Endodermal cell (in vitro differentiated cells): ENCODE data around the gene RUNX2. TPM values are rescaled to one million over a fixed set of nuclear protein-coding genes. Genes with fewer than 3 reads are reported as not detected.

ENCODE experiments used
- DNase-seq: peaks from one replicate; pipeline ENCODE4 v3.0.0-alpha.2; 2017
- H3K27ac ChIP-seq: 2 replicates; pipeline ENCODE4 v1.5.1; 2013; ENCODE audit warnings: mild to moderate bottlenecking, low read depth, low read length, moderate library complexity
- H3K27me3 ChIP-seq: 2 replicates; pipeline ENCODE4 v1.6.1; 2013; ENCODE audit warnings: mild to moderate bottlenecking, low read length, moderate library complexity; ENCODE audit not compliant: insufficient read depth, control insufficient read depth, poor library complexity, severe bottlenecking
- H3K36me3 ChIP-seq: 2 replicates; pipeline ENCODE4 v1.7.0; 2013; ENCODE audit warnings: mild to moderate bottlenecking, low read length, moderate library complexity; ENCODE audit not compliant: control insufficient read depth, insufficient read depth
- H3K4me1 ChIP-seq: one replicate; pipeline ENCODE4 v1.7.0; 2013; ENCODE audit warnings: low read length; ENCODE audit not compliant: control insufficient read depth, insufficient read depth
- H3K4me3 ChIP-seq: 2 replicates; pipeline ENCODE4 v1.5.1; 2013; ENCODE audit warnings: mild to moderate bottlenecking, low read length, moderate library complexity
- H3K9ac ChIP-seq: 2 replicates; pipeline ENCODE4 v1.6.1; 2013; ENCODE audit warnings: mild to moderate bottlenecking, low read length, moderate library complexity; ENCODE audit not compliant: poor library complexity, severe bottlenecking; ENCODE audit errors: extremely low read depth
- H3K9me3 ChIP-seq: 2 replicates; pipeline ENCODE4 v1.6.1; 2013; ENCODE audit warnings: mild to moderate bottlenecking, low read length, moderate library complexity; ENCODE audit not compliant: control insufficient read depth
- H3K27ac Mint-ChIP-seq: 2 replicates; pipeline ENCODE4 v1.8.0; 2020; ENCODE audit warnings: mixed read lengths
- H3K27me3 Mint-ChIP-seq: 2 replicates; pipeline ENCODE4 v1.8.0; 2021; ENCODE audit warnings: mild to moderate bottlenecking, mixed read lengths; ENCODE audit not compliant: insufficient read depth
- H3K36me3 Mint-ChIP-seq: 2 replicates; pipeline ENCODE4 v1.8.0; 2020; ENCODE audit warnings: low read depth, mixed read lengths
- H3K4me1 Mint-ChIP-seq: 2 replicates; pipeline ENCODE4 v1.8.0; 2020; ENCODE audit warnings: mixed read lengths
- H3K4me3 Mint-ChIP-seq: 2 replicates; pipeline ENCODE4 v1.8.0; 2020; ENCODE audit warnings: mild to moderate bottlenecking, moderate library complexity, mixed read lengths
- H3K9me3 Mint-ChIP-seq: 2 replicates; pipeline ENCODE4 v1.8.0; 2020; ENCODE audit warnings: mild to moderate bottlenecking, mixed read lengths
- WGBS, 2 experiments: methylation state at CpG; one replicate each; pipeline versions ENCODE4 v1.1.5 to v1.1.7; 2013; ENCODE audit warnings: missing lambda C conversion rate in 2 of 2, mixed read lengths in 1 of 2; ENCODE audit not compliant: insufficient coverage in 1 of 2, insufficient read length in 1 of 2; 5-methylcytosine and 5-hydroxymethylcytosine counted together
- total RNA-seq, 2 donors: library from RNA; stranded (reverse); fragmentation: NEBNext Ultra II Directional in 1 of 2; extraction: Animal tissue kit (Norgen Biotek cat#: 25700) in 1 of 2; gene quantifications; 2 replicates in 1 of 2; 3 replicates in 1 of 2; pipeline ENCODE4 v1.2.1, GENCODE V29; 2021
- TF ChIP-seq, protein P1 (sequence below): fragments of 200-600 bp; sonication (generic); conservative IDR thresholded peaks from 2 replicates; pipeline ENCODE4 v1.5.0; 2021; ENCODE audit warnings: antibody characterized with exemption, mild to moderate bottlenecking

The RUNX2 gene
- total RNA-seq, 2 donors from 2014 or later: 0.18 to 0.26 TPM

DNA sequence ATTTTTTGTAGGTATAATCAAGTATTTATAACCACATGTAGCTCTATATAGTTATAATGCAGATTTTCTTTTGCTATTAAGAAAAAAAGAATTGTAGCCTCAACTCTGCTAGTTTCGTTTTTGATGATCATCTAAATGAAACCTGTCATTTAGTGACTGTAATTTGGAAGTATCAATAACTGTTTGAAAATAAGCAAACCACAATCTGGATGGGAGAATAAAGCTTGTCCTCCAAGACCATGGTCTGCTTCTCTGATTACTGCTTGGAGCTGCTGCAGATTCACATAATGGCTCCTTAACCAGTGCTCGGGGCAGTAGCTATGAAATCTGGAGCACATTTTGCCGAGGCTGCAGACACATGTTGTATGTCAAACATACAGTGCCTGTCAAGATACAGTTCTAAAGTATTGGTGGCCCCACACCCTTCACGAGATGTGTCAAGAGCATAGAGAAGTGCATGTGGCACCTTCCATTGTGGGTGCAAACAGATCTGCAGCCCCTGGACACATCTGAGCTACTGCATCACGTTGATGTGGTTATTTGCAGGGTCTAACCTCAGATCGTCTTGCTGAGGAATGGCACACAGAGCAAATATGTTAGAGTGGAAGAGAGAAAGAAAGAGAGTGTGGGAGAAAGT lies 305.3 kb downstream of the RUNX2 start:
- Histone ChIP-seq H3K36me3 (no peaks in the 10 kb centered on the region), H3K9me3 (no peaks in the 10 kb centered on the region), H3K27me3 (peaks cover 6% of the 10 kb centered on the region), H3K4me3 (no peak overlapping the region), H3K4me1 (no peaks in the 10 kb centered on the region), H3K9ac (no peak overlapping the region), H3K27ac (no peak overlapping the region)
- Mint-ChIP-seq H3K36me3 (no peaks in the 10 kb centered on the region), H3K27me3 (peaks cover 2% of the 10 kb centered on the region), H3K27ac (no peak overlapping the region), H3K9me3 (no peaks in the 10 kb centered on the region), H3K4me1 (no peaks in the 10 kb centered on the region), H3K4me3 (no peak overlapping the region)
- no peak for DNase-seq
- 84 to 91% methylated on average over 6 of the region's 6 CpGs for WGBS, 2 experiments
- TF ChIP-seq, protein P1, sequence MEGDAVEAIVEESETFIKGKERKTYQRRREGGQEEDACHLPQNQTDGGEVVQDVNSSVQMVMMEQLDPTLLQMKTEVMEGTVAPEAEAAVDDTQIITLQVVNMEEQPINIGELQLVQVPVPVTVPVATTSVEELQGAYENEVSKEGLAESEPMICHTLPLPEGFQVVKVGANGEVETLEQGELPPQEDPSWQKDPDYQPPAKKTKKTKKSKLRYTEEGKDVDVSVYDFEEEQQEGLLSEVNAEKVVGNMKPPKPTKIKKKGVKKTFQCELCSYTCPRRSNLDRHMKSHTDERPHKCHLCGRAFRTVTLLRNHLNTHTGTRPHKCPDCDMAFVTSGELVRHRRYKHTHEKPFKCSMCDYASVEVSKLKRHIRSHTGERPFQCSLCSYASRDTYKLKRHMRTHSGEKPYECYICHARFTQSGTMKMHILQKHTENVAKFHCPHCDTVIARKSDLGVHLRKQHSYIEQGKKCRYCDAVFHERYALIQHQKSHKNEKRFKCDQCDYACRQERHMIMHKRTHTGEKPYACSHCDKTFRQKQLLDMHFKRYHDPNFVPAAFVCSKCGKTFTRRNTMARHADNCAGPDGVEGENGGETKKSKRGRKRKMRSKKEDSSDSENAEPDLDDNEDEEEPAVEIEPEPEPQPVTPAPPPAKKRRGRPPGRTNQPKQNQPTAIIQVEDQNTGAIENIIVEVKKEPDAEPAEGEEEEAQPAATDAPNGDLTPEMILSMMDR: no peak

- Histone ChIP-seq H3K4me3 (no peak overlapping the region), H3K9ac (no peak overlapping the region), H3K27me3 (peaks cover 6% of the 10 kb centered on the region), H3K36me3 (no peaks in the 10 kb centered on the region), H3K9me3 (no peaks in the 10 kb centered on the region), H3K27ac (no peak overlapping the region), H3K4me1 (no peaks in the 10 kb centered on the region)
- Mint-ChIP-seq H3K9me3 (no peaks in the 10 kb centered on the region), H3K36me3 (no peaks in the 10 kb centered on the region), H3K27me3 (peaks cover 2% of the 10 kb centered on the region), H3K4me3 (no peak overlapping the region), H3K27ac (no peak overlapping the region), H3K4me1 (no peaks in the 10 kb centered on the region)
- DNase-seq: no peak
- 83 to 100% methylated on average over 2 to 4 of the region's 4 CpGs for WGBS, 2 experiments
- TF ChIP-seq, protein P1: no peak
These were observed 306.1 kb downstream of the RUNX2 start for GRCh38 chr6:45634231-45634630.

DNA sequence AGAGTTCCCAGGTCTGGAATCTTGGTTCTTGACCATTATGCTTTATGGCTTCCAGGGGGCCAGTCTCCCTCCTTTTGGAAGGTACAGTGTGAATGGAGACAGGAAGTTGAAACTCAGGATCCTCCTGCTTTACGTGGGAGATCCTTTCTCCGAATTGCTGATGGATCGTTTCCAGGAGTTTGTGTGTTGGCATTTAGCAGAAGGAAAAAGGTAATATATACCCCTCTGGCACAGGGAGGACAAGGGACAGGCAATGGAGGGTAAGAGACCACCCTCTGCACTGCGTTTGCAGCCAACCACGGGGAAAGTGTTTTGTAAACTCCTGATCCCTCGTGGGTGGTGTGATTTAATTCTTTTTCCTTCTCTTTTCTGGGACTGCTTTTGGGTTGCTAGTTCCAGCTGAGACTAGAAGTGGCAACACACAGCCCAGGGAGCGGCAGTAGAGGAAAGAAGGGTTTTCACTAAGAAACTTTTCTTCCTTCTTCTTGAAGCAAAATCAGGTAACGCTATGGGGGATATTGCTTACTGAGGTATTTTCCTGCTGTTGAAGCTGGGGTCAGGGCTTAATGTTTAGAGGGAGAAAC lies 307.2 kb downstream of the RUNX2 start:
- Histone ChIP-seq H3K4me1 (no peaks in the 10 kb centered on the region), H3K27me3 (peaks cover 6% of the 10 kb centered on the region), H3K36me3 (no peaks in the 10 kb centered on the region), H3K9me3 (no peaks in the 10 kb centered on the region), H3K4me3 (no peak overlapping the region), H3K27ac (no peak overlapping the region), H3K9ac (no peak overlapping the region)
- H3K9me3 Mint-ChIP-seq: no peaks in the 10 kb centered on the region
- TF ChIP-seq, protein P1: no peak
- H3K27ac Mint-ChIP-seq: no peak overlapping the region
- H3K4me1 Mint-ChIP-seq: no peaks in the 10 kb centered on the region
- no peak overlapping the region for H3K4me3 Mint-ChIP-seq
- DNase-seq: no peak
- H3K36me3 Mint-ChIP-seq: no peaks in the 10 kb centered on the region
- WGBS, 2 experiments: 83 to 84% methylated on average over 6 to 8 of the region's 8 CpGs
- peaks cover 7% of the 10 kb centered on the region for H3K27me3 Mint-ChIP-seq
